ENCODE data around the gene COPE.

COPE gene

DNA sequence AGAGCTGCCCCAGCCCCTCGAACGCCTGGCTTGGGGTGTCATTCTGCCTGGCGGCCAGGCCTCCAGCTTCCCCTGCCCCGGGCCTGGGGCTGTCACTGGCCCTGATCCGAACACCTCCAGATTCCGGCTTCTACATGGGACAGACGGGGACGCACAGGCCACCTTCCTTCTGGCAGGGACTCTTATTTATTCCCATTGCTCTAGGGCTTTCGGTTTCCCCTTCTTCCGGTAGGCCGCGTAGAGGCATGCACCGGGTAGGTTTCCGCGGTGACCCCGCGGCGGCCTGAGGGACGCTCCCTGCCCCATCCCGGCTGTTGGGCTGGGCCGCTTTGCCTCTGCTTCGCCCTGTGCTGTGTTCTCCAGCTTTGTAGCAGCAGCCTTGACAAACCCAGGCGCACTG, 51.4 kb downstream of the COPE start:
- no peak for DNase-seq (ENCODE audit: low read depth in 2 of 2)

DNA sequence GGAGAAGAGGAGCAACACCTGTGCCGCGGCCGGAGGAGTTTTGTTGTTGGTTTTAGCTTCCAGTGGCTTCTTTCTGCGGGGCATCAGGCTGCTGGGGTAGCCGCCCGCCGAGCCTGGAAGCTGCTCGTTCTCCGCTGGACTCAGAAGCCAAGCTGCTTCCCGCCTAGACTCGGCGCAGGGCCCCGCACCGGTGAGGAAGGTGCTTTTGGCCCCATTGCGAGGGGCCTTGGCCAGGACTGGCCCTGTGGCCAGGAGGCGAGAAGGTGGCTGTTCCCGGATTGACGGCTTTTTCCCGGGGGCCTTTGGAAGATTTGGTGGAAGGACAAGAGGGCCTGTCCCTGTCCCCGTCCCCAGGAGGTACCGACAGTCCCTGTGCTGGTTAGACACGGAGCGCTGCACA, 52.0 kb downstream of the COPE start:
- no peak for DNase-seq (ENCODE audit: low read depth in 2 of 2)

DNA sequence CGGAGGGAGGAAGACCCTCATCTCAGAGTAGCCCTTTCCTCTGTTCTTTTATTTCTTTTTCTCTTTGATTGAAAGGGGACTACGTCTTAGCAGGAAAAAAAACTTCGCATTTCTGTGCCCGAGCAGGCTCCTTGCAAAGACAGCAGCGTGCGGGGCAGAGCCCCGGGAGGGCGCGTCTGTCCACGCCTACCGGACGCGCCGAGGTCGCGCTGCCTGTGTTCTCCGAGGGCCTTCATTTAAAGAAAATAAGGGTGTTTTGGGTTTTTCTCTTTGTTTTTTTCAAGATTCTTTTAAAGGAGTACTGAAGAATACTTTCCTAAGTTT, 52.4 kb downstream of the COPE start:
- no peak for DNase-seq (ENCODE audit: low read depth in 2 of 2)

DNA sequence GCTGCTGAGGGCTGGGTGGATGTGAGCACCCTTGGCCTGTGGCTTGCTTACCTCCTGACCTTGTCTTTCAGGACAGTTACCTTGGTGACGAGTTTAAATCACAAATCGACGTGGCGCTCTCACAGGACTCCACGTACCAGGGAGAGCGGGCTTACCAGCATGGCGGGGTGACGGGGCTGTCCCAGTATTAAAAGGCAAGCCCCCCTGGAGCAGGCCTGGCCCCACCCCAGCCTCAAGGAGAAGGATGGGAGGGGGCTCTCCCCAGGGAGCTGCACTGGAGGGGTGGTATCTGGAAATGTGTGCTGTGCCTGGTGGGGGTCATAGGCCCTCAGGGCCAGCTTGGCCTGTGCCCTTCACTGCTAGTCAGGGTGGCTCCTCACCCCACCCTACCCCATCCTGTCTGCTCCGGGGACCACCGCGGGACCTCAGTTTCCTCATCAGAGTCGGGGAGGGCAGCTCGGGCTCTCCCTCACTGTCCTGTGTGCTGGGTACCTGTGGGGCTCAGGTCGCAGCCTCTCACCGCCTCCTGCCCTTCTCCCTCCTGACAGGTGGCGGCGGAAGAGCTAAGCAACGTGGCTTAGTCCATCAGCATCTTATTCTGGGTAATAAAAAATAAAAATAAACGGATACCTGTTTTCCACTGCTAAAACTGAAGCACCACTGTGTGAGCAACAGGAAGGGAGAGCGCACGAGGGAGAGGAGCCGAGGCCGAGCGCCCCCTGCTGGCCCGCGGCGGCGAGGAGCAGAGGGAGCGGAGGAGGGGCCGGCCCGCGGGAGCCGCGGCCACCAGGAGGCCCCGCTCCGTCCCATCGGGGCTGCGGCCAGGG, 53.0 kb downstream of the COPE start:
- DNase-seq (ENCODE audit: low read depth in 2 of 2): peak in 1 of 2 donors; percentile 10

DNA sequence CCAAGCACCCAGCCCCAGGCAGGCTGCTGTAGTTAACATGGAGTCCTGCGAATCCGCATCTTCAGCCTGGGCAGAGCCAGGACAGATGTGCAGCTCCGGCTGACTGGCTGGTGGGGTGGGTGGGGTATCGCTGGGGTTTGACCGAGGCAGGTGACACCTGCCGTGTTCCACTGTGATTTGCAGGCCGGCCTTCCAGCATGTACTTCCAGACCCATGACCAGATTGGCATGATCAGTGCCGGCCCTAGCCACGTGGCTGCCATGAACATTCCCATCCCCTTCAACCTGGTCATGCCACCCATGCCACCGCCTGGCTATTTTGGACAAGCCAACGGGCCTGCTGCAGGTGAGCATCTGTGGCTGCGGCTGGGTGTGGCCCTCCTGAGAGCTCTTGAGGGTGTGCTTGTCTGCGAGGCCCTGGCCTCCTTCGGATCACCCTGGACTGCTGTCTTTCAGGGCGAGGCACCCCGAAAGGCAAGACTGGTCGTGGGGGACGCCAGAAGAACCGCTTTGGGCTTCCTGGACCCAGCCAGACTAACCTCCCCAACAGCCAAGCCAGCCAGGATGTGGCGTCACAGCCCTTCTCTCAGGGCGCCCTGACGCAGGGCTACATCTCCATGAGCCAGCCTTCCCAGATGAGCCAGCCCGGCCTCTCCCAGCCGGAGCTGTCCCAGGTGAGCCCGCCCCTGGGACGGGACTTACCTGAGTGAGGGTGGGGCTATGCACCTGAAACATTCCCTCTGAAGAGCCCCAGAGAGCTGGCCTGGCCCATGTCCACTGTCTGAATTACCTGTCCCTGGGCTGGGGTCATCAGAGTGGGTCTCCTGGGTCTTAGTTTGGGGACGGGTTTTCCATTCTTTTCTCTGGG, 53.8 kb downstream of the COPE start:
- no peak for DNase-seq (ENCODE audit: low read depth in 2 of 2)

DNA sequence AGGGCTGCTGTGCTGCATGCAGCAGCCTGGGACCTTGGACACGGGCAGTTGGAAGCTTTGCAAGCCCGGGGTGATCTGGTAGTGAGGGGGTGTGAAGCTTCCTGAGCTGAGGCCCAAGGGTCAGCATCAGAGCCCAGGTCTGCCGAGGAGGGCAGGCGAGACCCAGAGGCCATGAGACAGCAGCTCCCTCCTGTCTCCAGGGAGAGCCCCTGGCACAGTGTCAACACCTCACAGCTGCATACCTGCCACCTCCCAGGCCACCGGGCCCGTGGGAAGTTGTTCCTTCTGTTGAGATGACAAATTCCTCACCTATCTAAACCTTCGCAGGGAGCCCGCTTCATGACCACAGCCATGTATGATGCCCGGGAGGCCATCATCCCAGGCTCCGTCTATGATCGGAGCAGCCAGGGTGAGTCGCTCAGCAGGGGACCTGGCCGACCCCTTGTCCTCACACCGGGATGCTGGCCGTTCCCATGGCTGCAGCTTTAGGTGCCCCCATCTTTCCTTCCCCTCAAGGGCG, 55.3 kb downstream of the COPE start:
- no peak for DNase-seq (ENCODE audit: low read depth in 2 of 2)

DNA sequence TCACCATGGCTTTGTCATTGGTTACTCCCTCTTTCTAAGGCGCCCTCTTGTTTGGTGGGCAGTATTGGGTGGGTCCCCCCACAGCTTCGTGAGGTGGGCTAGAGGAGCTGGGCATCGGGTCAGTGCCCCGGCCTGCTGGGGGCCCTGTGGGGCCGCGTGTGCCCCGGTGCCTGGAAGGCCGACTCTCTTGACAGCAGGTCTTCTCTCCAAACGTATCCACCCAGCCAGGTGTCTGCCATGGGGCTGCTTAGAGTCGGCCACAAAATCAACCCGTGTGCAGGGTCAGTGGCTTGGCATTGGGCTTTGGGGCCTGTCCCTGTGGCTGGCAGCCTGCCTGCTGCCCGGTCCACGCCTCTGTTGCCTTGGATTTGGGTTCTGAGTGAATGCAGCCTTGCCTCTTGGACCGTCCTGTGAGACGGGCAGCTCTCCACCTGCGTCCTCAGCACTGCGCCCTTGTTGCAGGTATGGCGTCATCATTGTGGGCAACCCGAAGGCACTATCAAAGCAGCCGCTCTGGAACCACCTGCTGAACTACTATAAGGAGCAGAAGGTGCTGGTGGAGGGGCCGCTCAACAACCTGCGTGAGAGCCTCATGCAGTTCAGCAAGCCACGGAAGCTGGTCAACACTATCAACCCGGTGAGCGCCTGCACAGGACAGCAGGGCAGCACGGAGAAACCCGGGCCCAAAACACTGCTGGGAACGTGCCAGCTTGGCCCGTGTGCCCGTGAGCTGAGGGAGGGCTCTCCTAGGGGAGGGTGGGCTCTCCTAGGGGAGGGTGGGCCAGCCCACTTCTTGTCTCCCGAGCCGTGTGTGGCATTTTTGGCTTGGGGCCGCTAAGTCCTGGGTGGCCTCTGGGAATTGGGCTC, 56.0 kb downstream of the COPE start:
- DNase-seq (ENCODE audit: low read depth in 2 of 2): no peak

DNA sequence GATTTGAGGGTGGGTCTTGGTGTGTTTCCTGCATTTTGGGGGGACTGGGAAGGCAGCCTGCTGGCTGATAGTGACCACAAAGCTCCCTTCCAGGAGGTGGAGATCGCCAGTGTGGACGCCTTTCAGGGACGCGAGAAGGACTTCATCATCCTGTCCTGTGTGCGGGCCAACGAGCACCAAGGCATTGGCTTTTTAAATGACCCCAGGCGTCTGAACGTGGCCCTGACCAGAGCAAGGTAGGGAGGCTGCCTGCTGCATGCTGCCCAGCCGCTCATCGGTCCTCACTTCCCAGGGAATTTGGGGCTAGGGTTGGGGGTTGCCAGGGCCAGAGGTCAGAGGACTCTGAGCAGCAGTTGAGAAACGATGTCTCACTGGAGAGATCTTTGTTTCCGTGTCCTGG, 57.3 kb downstream of the COPE start:
- DNase-seq (ENCODE audit: low read depth in 2 of 2): no peak

DNA sequence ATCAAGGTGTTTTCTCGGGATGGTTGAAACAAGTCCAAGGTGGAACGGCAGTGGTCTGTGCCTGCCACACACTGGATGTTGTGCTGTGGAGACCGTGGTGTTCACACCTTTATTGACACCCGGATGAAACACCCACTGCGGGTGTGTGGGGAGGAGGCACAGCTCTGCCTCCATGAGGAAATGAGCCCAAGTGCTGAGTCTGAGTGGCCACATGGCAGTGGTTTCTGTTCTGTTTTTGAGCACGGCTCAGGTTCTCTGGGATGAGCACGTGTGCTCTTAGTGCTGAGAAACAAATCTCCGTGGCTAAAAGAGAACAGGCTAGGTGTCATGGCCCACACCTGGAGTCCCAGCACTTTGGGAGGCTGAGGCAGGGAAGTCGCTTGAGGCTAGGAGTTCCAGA, 58.0 kb downstream of the COPE start:
- DNase-seq (ENCODE audit: low read depth in 2 of 2): no peak

DNA sequence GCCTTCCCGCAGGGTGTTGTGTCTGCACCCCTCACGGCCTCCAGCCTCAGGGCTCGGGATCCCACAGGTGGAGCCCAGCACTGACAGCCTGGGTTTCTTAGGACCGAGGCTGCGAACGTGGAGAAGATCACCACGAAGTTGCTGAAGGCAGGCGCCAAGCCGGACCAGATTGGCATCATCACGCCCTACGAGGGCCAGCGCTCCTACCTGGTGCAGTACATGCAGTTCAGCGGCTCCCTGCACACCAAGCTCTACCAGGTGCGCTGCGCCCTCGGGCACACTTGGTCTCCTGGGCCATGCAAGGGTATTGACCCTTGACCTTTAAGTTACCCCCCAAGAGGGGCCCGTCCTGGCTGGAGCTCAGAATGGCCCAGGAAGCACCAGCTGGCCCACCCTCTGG, 58.5 kb downstream of the COPE start:
- DNase-seq (ENCODE audit: low read depth in 2 of 2): no peak

DNA sequence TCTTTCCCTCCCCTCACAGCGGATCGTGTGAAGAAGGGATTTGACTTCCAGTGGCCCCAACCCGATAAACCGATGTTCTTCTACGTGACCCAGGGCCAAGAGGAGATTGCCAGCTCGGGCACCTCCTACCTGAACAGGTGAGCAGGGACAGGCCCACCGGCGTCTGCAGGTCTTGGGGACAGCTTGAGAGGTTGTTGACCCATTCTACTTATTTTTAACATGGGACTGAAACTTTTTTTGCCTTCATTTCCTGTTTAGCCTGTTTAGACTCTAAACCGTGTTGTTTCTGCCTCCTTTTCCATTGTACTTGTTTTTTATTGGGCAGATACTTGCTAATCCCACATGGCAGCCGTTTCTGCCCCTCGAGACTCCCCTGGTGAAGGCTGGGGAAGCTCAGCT, 58.9 kb downstream of the COPE start:
- DNase-seq (ENCODE audit: low read depth in 2 of 2): no peak

DNA sequence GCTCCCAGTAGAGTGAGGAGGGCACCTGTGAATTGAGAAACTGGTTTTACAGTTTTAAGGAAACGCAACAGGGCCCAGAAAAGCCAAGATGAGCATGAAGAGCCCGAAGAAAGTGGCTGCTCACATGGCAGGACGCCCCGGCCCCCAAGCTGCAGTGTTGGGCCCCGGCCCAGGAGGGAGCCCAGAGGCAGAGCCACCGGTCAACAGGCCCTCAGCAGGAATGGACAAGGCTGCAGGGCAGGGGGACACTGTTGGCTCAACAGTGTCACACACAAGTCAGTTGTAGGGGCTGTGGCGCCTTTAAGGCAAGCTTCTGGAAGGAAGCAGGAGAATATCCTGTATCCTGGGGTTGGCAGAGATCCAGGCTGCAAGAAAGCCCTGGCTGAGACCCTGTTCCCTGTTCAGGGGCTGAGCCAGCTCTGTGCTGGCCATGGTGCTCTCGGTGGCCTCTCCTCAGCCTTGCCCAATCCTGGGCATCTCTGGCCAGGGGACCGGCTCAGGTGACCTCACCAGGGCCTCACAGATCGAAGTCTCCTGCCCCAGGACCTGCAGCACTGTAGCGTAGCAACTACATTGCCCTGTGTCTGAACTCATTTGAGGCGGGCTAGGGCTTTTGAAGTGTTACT, 59.4 kb downstream of the COPE start:
- no peak for DNase-seq (ENCODE audit: low read depth in 2 of 2)

DNA sequence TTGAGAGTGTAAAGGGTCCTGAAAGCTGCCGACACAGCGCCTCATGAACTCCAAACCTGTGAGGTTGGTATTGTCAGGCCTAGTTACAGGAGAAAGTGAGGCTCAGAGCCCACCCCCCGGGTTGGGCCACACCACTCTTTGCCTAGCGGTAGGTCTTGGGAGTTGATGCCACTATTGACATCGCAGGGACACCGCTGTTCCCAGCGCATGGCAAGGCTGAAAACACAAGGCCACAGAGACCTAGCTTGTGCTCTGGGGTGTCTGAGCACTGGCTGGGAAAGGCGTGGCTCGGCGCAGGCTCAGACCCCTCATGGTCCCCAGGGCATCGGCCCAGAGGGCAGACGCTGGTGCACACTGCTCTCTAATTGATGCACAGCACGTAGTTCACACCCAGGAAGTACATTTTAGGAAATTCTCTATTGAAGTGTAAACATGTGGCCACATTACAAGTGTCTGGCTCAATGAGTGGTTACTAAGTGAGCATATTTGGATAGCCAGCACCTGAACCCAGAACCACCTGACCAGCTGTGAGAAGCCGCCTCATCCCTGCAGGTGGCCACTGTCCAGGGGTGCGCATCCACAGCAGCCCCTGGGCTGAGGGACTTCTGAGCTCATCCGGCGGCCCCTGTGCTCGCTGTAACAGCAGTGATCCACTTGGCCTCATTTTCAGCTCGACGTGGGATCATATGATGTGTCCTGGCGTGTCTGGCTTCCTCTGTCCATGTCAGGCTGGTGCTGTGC, 60.1 kb downstream of the COPE start:
- no peak for DNase-seq (ENCODE audit: low read depth in 2 of 2)

DNA sequence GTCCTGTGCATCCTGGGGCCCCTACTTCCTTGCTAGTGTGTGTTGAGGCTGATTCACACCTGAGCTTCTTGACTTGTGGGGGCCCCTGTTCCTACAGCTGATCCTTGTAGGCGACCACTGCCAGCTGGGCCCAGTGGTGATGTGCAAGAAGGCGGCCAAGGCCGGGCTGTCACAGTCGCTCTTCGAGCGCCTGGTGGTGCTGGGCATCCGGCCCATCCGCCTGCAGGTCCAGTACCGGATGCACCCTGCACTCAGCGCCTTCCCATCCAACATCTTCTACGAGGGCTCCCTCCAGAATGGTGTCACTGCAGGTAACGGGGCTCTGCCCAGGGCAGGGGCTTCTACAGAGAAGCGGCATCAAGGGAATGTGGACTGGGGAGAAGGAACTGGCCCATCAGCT, 62.0 kb downstream of the COPE start:
- no peak for DNase-seq (ENCODE audit: low read depth in 2 of 2)

DNA sequence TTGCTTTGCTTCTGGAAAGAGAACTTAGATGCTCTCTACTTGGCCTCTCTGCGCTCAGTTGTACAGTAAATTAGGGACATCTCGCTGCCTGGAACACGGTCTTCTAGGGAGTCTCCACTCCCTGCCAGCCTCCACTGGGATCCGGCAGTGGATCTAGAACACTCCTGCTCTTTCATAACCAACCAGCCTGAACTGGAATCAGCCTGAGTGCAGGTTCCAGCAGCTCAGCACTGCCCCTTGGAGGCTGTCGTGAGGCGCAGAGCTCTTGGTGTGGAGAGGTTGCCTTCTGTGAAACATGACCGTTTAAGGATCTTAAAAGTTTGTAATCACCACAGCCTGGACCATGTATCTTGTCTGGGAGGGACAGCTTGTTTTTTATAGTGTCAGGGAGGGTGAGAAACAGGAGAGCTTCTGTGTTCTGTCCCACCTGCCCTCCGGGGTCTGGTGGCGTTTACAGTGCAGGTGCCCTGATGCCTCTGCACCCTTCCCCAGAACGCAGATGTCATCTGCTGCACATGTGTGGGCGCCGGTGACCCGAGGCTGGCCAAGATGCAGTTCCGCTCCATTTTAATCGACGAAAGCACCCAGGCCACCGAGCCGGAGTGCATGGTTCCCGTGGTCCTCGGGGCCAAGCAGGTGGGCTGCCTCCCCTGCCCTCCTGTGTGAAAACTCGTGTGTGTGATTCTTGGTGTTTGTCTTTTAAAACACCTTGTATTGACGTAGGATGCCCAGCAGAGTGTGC, 62.6 kb downstream of the COPE start:
- DNase-seq (ENCODE audit: low read depth in 2 of 2): no peak

DNA sequence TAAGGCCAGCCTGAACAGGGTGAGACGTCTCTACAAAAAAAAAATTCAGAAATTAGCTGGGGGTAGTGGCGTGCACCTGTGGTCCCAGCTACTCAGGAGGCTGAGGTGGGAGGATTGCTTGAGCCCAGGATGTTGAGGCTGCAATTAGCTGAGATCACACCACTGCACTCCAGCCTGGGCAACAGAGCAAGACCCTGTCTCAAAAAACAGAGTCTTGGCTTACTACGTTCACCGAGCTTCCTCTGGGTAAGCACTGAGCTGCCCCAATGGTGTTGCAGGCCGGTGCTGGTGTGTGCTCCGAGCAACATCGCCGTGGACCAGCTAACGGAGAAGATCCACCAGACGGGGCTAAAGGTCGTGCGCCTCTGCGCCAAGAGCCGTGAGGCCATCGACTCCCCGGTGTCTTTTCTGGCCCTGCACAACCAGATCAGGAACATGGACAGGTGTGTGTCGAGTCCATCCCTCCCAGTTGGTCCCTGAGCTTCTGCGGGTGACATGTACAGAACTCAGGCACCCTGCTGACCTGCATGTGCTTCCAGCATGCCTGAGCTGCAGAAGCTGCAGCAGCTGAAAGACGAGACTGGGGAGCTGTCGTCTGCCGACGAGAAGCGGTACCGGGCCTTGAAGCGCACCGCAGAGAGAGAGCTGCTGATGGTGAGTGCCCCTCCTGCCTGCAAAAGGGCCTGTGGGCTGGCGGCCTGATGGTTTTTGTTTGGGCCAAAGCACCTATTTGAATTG, 63.4 kb downstream of the COPE start:
- no peak for DNase-seq (ENCODE audit: low read depth in 2 of 2)

DNA sequence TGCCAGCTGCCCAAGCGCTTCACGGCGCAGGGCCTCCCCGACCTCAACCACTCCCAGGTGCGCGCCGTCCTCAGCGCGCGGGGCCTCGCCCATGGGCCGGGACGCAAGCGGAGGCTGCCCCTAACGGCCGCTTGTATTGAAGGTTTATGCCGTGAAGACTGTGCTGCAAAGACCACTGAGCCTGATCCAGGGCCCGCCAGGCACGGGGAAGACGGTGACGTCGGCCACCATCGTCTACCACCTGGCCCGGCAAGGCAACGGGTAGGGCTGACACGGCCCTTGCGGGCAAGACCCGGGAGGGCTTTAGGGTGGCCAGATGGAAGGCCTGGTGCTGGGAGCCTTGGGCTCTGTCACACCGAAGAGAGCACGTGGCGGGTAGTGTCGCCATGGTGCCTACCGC, 64.2 kb downstream of the COPE start:
- no peak for DNase-seq (ENCODE audit: low read depth in 2 of 2)

DNA sequence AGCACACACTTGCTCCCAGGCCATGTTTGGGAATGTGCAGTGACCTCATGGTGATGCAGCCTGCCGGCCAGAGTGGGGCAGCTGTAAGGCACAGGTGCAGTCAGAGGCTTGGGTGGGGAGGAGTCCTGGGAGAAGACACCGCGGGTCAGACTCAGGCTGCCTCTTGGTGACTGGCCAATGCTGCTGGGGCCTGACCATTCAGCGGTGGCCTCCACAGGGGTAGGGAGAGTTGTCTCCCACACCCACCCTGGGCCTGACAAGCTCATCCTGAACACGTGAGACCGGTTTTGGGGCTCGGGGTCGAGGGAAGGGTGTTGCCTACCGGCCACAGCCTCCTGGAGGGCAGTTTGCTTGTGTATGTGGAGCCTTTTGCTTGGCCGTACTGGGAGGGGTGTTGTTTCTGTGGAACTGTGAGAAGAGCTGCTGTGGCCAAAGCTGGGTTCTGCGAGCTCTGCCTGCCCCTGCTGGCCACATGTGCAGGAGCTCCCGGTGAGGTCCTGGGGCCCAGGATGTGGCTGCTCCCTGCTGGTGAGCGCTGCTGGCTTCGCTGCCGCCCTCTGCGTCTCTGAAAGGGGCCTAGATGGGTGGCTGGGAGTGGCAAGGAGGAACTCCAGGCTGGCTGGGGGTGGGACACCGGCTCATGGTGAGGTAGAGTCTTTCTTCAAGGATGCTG, 65.3 kb downstream of the COPE start:
- no peak for DNase-seq (ENCODE audit: low read depth in 2 of 2)

DNA sequence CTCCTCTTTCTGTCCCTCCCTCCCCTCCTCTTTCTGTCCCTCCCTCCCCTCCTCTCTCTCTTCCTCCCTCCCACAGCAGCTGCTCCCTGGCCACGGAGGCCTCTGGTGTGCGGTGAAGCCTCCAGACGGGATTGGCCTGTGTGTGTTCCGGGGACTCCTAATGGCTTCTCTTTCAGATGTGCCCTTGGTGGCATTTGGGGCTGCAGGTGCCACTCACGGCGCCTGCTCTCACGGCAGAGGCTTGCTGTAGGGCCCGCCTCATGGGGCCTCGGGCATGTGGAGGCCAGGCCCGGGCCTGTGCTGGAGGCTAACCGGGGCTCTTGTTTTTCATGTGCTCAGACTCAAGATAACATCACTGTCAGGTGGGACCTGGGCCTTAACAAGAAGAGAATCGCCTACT, 66.5 kb downstream of the COPE start:
- no peak for DNase-seq (ENCODE audit: low read depth in 2 of 2)

All from stimulated activated CD8-positive, alpha-beta memory T cell treated with anti-CD3 and anti-CD28 coated beads, Interleukin-15, amount 100 ng/mL, for 4 hours (primary cell).